CD14-positive monocyte (primary cell): ENCODE data around the gene SLC7A4. TPM values are rescaled to one million over a fixed set of nuclear protein-coding genes. Genes with fewer than 3 reads are reported as not detected.

Experiments
- DNase-seq, 3 donors: peaks; one replicate each; pipeline ENCODE4 v3.0.0-alpha.2; 2011 to 2022
- H2AFZ ChIP-seq: 2 replicates; pipeline ENCODE4 v1.6.0; 2012; ENCODE audit warnings: mild to moderate bottlenecking, low read depth, low read length, inconsistent platforms; ENCODE audit not compliant: insufficient read depth, poor library complexity, severe bottlenecking
- H3K27ac ChIP-seq, 2 donors: 1 replicate in 1 of 2; 2 replicates in 1 of 2; pipeline ENCODE4 v1.5.1; 2012 to 2013; ENCODE audit warnings: low read length in 2 of 2, control low read depth in 1 of 2, inconsistent platforms in 1 of 2, low read depth in 1 of 2, mild to moderate bottlenecking in 1 of 2
- H3K27me3 ChIP-seq, 2 donors: one replicate each; pipeline versions ENCODE4 v1.6.0 to v1.6.1; 2011 to 2013; ENCODE audit warnings: low read length in 2 of 2; ENCODE audit not compliant: control insufficient read depth in 2 of 2, insufficient read depth in 2 of 2
- H3K36me3 ChIP-seq, 2 donors: replicated peaks in 1 of 2; 1 replicate in 1 of 2; 2 replicates in 1 of 2; pipeline versions ENCODE4 v1.5.1 to v1.6.1; 2012 to 2013; ENCODE audit warnings: low read length in 2 of 2, control low read depth in 1 of 2, inconsistent platforms in 1 of 2, mild to moderate bottlenecking in 1 of 2; ENCODE audit not compliant: insufficient read depth in 2 of 2, control insufficient read depth in 1 of 2
- H3K4me1 ChIP-seq, 2 donors: 1 replicate in 1 of 2; 2 replicates in 1 of 2; pipeline versions ENCODE4 v1.5.1 to v1.6.1; 2012 to 2013; ENCODE audit warnings: low read length in 2 of 2, control low read depth in 1 of 2, inconsistent platforms in 1 of 2, mild to moderate bottlenecking in 1 of 2, moderate library complexity in 1 of 2; ENCODE audit not compliant: insufficient read depth in 2 of 2, control insufficient read depth in 1 of 2
- H3K4me2 ChIP-seq: replicated peaks from 2 replicates; pipeline ENCODE3; 2012; ENCODE audit warnings: low read length, moderate library complexity, mild to moderate bottlenecking; ENCODE audit not compliant: poor library complexity, severe bottlenecking; ENCODE audit errors: extremely low read depth
- H3K4me3 ChIP-seq, 3 experiments: fragments of 200-600 bp in 1 of 3; sonication (generic) in 1 of 3; replicated peaks in 1 of 3; 1 replicate in 2 of 3; 2 replicates in 1 of 3; pipeline ENCODE4 v1.5.1; 2011 to 2013; ENCODE audit warnings: low read length in 3 of 3, mild to moderate bottlenecking in 3 of 3, control low read depth in 2 of 3, low read depth in 2 of 3, inconsistent platforms in 1 of 3, moderate library complexity in 1 of 3
- H3K79me2 ChIP-seq: 2 replicates; pipeline ENCODE4 v1.6.0; 2012; ENCODE audit warnings: mild to moderate bottlenecking, control low read depth, inconsistent platforms, low read length, moderate library complexity; ENCODE audit not compliant: insufficient read depth
- H3K9ac ChIP-seq: 2 replicates; pipeline ENCODE4 v1.6.0; 2017; ENCODE audit warnings: low read length, mild to moderate bottlenecking; ENCODE audit not compliant: insufficient read depth, poor library complexity, severe bottlenecking
- H3K9me3 ChIP-seq, 2 donors: replicated peaks in 1 of 2; 1 replicate in 1 of 2; 2 replicates in 1 of 2; pipeline versions ENCODE4 v1.5.1 to v1.6.1; 2012 to 2013; ENCODE audit warnings: low read length in 2 of 2, control low read depth in 1 of 2; ENCODE audit not compliant: control insufficient read depth in 1 of 2, insufficient read depth in 1 of 2
- H4K20me1 ChIP-seq: 2 replicates; pipeline ENCODE4 v1.6.0; 2012; ENCODE audit warnings: mild to moderate bottlenecking, low read length, control low read depth, moderate library complexity; ENCODE audit not compliant: insufficient read depth
- H3K27ac Mint-ChIP-seq, 7 donors: one replicate each; pipeline ENCODE4 v1.8.0; 2020; ENCODE audit warnings: mild to moderate bottlenecking in 7 of 7, mixed read lengths in 7 of 7, moderate library complexity in 6 of 7, inconsistent platforms in 2 of 7
- H3K27me3 Mint-ChIP-seq, 3 donors: one replicate each; pipeline ENCODE4 v1.8.0; 2021 to 2022; ENCODE audit warnings: low read depth in 3 of 3, mild to moderate bottlenecking in 3 of 3, mixed read lengths in 3 of 3, moderate library complexity in 3 of 3, inconsistent platforms in 1 of 3
- H3K36me3 Mint-ChIP-seq, 2 donors: one replicate each; pipeline ENCODE4 v1.8.0; 2020; ENCODE audit warnings: mixed read lengths in 2 of 2, inconsistent platforms in 1 of 2, mild to moderate bottlenecking in 1 of 2
- H3K4me1 Mint-ChIP-seq: one replicate; pipeline ENCODE4 v1.8.0; 2020; ENCODE audit warnings: mild to moderate bottlenecking, mixed read lengths
- H3K4me3 Mint-ChIP-seq, 2 donors: one replicate each; pipeline ENCODE4 v1.8.0; 2020; ENCODE audit warnings: mild to moderate bottlenecking in 2 of 2, mixed read lengths in 2 of 2, moderate library complexity in 1 of 2
- H3K9me3 Mint-ChIP-seq, 7 donors: one replicate each; pipeline ENCODE4 v1.8.0; 2020 to 2022; ENCODE audit warnings: mixed read lengths in 7 of 7, mild to moderate bottlenecking in 6 of 7, moderate library complexity in 6 of 7, inconsistent platforms in 2 of 7
- WGBS: methylation state at CpG from one replicate; pipeline ENCODE4 v1.1.5; 2013; ENCODE audit warnings: missing lambda C conversion rate; ENCODE audit not compliant: insufficient coverage; 5-methylcytosine and 5-hydroxymethylcytosine counted together
- intact Hi-C, 2 donors: fragments of 100-400 bp; cut with micrococcal nuclease; formaldehyde crosslinking; loops; one replicate each; pipeline versions ENCODE4 v1.15.0 to v1.15.1; 2023
- polyA plus RNA-seq, 3 donors: library from polyadenylated mRNA; depleted of rRNA in 1 of 3; unstranded in 2 of 3; stranded (reverse) in 1 of 3; fragments of 300-500 nt in 2 of 3; fragments of >200 nt in 1 of 3; fragmentation: Illumina TruSeq in 2 of 3; gene quantifications; 1 replicate in 2 of 3; 2 replicates in 1 of 3; pipeline ENCODE4 v1.2.3, GENCODE V29; 2012 to 2021
- TF ChIP-seq, protein P1 (sequence below): fragments of 200-600 bp; IDR thresholded peaks from one replicate; pipeline ENCODE4 v1.8.0; 2022; ENCODE audit warnings: antibody characterized with exemption, mild to moderate bottlenecking

Gene SLC7A4
- polyA plus RNA-seq, 3 donors = not detected

DNA sequence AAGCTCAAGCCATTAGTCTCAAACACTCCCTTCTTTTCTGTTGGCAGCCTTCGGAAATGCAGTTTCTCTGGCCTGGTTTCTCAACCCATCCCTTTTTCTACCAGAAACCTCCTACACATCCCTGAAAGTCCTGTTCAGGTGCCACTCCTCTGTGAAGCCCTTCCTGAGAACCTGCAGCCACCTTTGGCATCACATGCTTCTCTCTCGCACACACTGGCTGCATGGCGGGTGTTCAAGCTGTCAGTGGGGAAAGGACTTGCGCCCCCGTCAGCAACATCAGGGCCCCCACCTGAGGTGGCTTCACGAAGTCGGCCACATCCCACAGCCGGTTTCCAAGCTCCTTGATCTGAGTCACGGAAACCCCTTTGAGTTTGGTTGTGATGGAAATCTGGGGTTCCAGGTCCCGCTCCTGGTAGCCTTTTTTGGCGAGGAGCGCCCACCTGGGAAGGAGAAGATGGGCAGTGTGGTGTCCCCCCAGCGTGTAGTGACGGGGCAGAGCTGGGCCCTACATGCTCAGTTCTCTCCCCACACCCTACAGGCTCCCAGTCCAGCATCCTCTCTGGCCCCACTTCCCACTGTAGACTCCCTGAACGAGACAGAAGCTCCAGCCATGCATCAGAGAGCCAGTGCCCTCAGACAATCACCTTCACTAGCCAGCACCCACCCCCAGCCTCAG, 11.6 kb upstream of the SLC7A4 start:
- Histone ChIP-seq H4K20me1 (no peaks in the 10 kb centered on the region), H3K4me1 (peaks cover 14 to 21% of the 10 kb centered on the region in 2 donors), H3K9me3 (no peaks in the 10 kb centered on the region), H2AFZ (no peak overlapping the region), H3K36me3 (no peaks in the 10 kb centered on the region), H3K79me2 (no peaks in the 10 kb centered on the region), H3K27me3 (peaks cover 0 to 5% of the 10 kb centered on the region in 2 donors), H3K4me3 (no peak overlapping the region), H3K27ac (no peak overlapping the region), H3K4me2 (no peak overlapping the region), H3K9ac (no peak overlapping the region)
- peaks cover 0 to 3% (median 0%) of the 10 kb centered on the region in 7 donors for H3K9me3 Mint-ChIP-seq
- no peaks in the 10 kb centered on the region for H3K36me3 Mint-ChIP-seq
- no peak for DNase-seq
- 77% methylated on average over 2 of the region's 15 CpGs for WGBS
- H3K4me1 Mint-ChIP-seq = peaks cover 24% of the 10 kb centered on the region
- TF ChIP-seq, protein P1, sequence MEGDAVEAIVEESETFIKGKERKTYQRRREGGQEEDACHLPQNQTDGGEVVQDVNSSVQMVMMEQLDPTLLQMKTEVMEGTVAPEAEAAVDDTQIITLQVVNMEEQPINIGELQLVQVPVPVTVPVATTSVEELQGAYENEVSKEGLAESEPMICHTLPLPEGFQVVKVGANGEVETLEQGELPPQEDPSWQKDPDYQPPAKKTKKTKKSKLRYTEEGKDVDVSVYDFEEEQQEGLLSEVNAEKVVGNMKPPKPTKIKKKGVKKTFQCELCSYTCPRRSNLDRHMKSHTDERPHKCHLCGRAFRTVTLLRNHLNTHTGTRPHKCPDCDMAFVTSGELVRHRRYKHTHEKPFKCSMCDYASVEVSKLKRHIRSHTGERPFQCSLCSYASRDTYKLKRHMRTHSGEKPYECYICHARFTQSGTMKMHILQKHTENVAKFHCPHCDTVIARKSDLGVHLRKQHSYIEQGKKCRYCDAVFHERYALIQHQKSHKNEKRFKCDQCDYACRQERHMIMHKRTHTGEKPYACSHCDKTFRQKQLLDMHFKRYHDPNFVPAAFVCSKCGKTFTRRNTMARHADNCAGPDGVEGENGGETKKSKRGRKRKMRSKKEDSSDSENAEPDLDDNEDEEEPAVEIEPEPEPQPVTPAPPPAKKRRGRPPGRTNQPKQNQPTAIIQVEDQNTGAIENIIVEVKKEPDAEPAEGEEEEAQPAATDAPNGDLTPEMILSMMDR = no peak
- H3K27ac Mint-ChIP-seq = no peak overlapping the region
- intact Hi-C loops = loop anchor here in 1 of 2 donors (10.0 kb wide), 1 partner anchor 59 kb away; the partner anchor contains the start of gene LZTR1
- H3K27me3 Mint-ChIP-seq = peaks cover 14 to 19% (median 17%) of the 10 kb centered on the region in 3 donors
- no peak overlapping the region for H3K4me3 Mint-ChIP-seq

DNA sequence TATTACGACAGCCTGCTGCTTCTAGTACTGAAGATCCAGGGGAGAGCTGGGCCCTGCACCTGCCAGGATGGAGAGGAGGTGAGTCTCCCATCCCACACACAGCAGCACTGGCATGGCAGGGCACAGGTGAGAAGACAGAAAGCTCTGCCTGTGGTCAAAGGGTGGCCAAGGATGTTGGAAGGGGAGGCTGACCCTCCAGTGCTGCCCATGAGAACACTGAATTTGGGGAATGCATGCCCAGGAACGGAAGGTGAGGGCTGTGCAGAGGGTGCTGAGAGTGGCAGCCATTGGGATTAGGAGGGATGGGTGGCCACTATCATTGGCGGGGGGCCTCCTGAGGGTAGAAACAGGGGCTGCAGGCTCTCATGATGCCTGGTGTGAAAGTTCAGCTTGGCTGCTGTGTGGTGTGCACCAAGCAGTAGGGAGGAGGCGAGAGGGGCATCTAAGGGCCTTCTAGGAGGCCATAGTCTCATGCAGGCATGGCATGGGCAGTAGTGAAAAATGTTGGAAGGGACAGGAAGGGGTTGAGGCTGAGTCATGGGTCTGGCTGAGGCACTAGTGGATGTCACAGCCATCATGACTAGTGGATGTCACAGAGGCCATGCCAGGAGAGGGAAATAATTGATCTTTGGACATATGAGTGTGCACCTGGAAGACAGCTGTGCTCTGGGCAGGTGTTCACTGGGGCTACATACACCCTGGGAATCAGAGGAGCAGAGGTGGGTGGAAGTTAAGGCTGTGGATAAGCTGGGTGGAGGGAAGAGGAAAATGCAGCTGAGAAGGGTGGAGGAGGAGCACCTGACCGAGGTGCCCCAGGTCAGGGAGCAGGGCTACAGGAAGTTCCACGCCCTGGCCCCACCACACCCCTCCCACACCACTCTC, 10.9 kb upstream of the SLC7A4 start:
- peaks cover 24% of the 10 kb centered on the region for H3K4me1 Mint-ChIP-seq
- TF ChIP-seq, protein P1 = no peak
- Histone ChIP-seq H4K20me1 (no peaks in the 10 kb centered on the region), H3K4me2 (no peak overlapping the region), H3K9me3 (no peaks in the 10 kb centered on the region), H3K4me1 (peaks cover 14 to 21% of the 10 kb centered on the region in 2 donors), H3K9ac (no peak overlapping the region), H3K27ac (no peak overlapping the region), H3K79me2 (no peaks in the 10 kb centered on the region), H2AFZ (no peak overlapping the region), H3K4me3 (no peak overlapping the region), H3K36me3 (no peaks in the 10 kb centered on the region), H3K27me3 (peaks cover 0 to 5% of the 10 kb centered on the region in 2 donors)
- no peak overlapping the region for H3K4me3 Mint-ChIP-seq
- H3K27me3 Mint-ChIP-seq = peaks cover 14 to 19% (median 17%) of the 10 kb centered on the region in 3 donors
- H3K36me3 Mint-ChIP-seq = no peaks in the 10 kb centered on the region
- 87% methylated on average over 4 of the region's 6 CpGs for WGBS
- intact Hi-C loops = loop anchor here in 1 of 2 donors (10.0 kb wide), 1 partner anchor 58 kb away; the partner anchor contains the start of gene LZTR1
- peak overlapping the region in 2 of 7 donors; percentile 38 to 73 for H3K27ac Mint-ChIP-seq
- DNase-seq = no peak
- H3K9me3 Mint-ChIP-seq = peaks cover 0 to 3% (median 0%) of the 10 kb centered on the region in 7 donors
